CD1c-positive myeloid dendritic cell (primary cell): ENCODE measurements around the gene LCA5.
"Not testable (repeated sequence)": the region's sequence is repeated elsewhere in the genome, so short reads cannot be mapped to it uniquely, and the experiment has no call there.

Experiments
- DNase-seq: peaks from one replicate; pipeline ENCODE4 v3.0.0-alpha.2; 2016; ENCODE audit errors: extremely low spot score

The LCA5 gene

DNA sequence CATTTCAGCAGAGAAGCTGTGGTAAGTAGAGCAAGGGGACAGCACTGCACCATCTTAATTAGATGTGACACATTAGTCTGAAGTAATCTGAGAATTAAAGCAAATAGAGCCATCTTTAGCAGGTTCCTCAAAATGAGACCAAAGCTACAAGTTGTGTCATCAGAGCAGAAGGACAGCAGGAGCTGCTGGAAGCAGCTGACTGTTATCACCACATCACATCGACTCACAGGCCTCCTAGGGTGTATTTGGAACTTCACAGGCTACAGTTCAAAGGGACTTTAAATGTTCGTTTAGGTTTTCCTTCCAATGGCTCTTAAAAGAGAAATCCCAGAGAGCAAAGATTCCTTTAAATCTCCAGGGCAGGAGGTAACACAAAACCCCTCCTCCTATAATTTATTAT is 69.5 kb downstream of the LCA5 start:
- DNase-seq, result no peak

DNA sequence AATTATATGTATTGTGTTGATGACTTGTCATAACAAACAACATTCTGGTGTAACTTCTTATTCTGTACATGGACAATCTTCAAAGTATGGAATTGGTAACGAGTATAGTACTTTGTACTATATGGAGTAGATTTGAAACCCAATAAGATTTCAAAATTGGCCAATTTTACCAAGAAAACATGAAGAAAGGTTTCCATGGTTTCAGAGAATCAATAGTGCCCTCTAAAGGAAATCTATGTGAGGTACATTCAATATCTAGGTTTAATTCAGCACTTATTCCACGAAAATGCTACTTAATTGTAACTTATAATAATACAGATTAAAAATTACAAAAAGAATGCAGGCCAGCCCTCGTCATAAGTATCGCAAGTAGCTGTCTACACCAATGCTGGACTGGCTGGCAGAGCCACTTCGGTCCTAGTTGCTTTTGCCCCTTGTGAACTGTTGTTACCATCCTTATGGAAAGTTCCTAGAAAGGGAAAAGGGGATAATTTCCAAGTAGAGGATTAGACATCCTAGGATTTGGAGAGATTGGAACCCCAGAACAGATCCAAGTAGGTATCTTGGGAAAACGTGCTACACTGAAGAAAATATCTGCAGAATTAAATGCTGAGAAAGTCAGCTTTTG is 70.9 kb downstream of the LCA5 start:
- peak; percentile 18 for DNase-seq

GRCh38 chr6:79465381-79465780 is 71.8 kb downstream of the LCA5 start:
- DNase-seq, result no peak

- no peak for DNase-seq
Observed at GRCh38 chr6:79463621-79464050, 73.6 kb downstream of the LCA5 start.

- no peak for DNase-seq
Observed at GRCh38 chr6:79461205-79461604, 76.0 kb downstream of the LCA5 start.

GRCh38 chr6:79455446-79455845 is 81.8 kb downstream of the LCA5 start:
- DNase-seq, result no peak

DNA sequence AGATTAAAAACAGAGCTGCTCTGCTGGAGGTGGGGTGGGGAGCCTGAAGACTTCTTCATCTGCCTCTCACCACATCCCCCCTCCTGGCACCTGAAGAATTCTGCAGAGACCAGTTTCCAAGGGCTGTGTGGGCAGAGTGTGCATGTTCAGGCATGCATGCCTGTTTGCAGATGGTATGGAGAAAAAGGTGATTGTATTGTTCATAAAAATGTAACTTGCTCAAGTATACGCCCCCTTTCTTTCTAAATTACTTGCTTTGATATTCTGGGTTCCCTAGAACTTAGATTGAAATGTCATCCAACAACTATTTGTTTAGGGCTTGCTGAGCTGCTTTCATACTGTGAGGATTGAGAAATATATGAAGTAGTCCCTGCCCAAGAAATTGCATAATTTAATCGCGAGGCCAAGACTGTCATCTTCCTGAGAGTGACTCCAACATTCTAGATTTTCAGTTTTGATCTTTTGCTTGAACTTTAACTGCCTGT is 83.6 kb downstream of the LCA5 start:
- DNase-seq, result peak; percentile 5

DNA sequence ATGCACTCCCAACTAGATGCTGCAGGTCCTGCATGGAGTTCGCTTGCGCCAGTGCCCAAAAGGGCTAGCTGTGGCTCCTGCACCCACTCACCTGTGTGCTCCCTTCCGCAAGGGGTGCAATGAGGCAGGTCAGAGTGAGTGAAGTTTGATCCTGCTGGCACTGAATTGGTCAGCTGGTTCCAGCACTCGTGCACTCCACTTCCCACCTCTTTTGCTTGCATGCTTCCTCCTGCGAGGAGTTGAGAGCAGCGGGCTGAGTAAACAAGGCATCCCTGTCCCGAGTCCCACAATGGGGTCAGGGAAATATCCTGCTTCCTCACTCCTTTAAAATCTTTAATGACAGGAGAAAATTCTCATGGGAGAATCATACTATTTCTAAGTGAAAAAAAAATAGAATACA is 86.2 kb downstream of the LCA5 start:
- DNase-seq, result no peak

DNA sequence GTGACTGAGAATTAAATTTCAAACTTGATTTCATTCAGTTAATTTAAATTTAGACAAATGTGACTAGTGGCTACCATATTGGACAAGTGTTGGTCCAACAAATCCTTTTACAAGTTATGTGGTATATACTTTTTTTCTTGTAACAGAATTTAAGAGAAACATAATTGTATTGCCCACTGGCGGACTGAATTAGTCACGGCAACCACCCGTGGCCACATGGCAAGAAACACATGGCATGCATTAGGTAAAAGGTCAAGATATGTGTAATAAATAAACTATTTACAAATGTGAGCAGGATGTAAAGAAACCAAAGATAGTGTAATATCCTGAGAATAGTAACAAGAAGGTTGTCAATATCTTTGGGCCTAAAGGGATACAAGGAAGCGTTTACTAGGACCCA is 91.2 kb downstream of the LCA5 start:
- no peak for DNase-seq

GRCh38 chr6:79443876-79444275 is 93.4 kb downstream of the LCA5 start:
- DNase-seq, result not testable (repeated sequence)

DNA sequence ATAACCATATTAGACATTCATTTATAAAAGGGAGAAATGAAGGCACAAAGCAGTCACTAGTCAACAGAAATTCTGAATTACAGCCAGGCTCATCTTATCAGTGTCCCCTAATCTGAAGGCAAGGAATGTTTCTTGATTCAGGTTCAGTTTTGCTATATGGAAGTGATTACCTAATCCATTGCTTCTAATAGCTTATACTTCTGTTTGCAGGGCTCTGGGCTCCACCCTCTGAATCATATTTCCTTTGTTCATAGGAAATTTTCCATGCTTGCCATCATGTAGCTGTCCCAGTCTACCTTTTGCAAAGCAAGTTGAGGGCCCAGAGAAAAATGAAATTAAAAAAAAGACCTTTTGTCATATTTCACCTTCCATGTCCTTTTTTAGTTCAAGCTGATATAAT is 96.0 kb downstream of the LCA5 start:
- no peak for DNase-seq

DNA sequence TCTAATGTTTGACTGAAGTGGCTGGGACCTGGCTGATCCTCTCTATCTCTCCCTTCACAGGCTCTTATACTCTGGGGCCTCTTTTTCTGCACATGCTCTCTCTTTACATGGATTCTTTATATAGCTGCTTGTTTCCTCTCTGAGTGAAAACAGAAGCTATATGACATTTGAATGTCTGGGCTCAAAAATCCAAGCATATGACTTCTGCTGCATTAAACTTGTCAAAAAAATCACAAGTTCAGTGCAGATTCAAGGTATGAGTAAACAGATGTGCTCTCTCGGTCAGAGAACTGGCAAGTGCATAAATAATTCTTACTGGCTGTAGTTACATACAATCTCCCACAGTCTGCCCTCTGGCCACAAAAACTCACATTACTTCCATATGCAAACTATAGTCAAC is 96.6 kb downstream of the LCA5 start:
- DNase-seq, result no peak

GRCh38 chr6:79438030-79438429 is 99.2 kb downstream of the LCA5 start:
- no peak for DNase-seq

GRCh38 chr6:79436241-79436640 is 101.0 kb downstream of the LCA5 start:
- no peak for DNase-seq

DNA sequence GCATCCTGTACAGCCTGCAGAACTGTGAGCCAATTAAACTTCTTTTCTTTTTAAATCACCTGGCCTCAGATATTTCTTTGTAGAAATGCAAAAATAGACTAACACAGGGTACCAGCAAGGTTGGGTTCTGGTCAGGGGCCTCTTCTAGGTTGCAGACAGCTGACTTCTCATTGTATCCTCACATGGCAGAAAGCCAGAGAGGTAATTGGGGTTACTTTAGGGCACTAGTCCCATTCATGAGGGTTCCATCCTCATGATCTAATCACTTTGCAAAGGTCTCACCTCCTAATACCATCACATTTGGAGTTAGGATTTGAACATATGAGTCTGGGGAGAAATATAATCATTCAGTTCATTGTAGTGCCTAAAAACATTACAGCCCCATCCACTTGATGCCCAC is 101.5 kb downstream of the LCA5 start:
- no peak for DNase-seq
